H1 (cell line): ENCODE measurements around the gene CUX1. TPM values are rescaled to one million over a fixed set of nuclear protein-coding genes. Genes with fewer than 3 reads are reported as not detected.

ENCODE experiments used
- CTCF ChIA-PET: fragments of 300-600 bp; sonication (Branson Sonifier 250); formaldehyde crosslinking; loops from one replicate; lab custom pipeline; 2021; ENCODE audit not compliant: partially characterized antibody; lab: Charles Lee
- POLR2A ChIA-PET: fragments of 300-600 bp; sonication (Branson Sonifier 250); formaldehyde crosslinking; loops from one replicate; lab custom pipeline; 2021; ENCODE audit warnings: inconsistent platforms; ENCODE audit not compliant: partially characterized antibody; lab: Charles Lee
- DNase-seq, 2 experiments: peaks; one replicate each; pipeline versions ENCODE4 v3.0.0 to v3.0.0-alpha.2; 2010 to 2022; ENCODE audit warnings: low spot score in 2 of 2, low read depth in 1 of 2, mixed read lengths in 1 of 2
- FAIRE-seq: peaks from 2 replicates; lab custom pipeline; 2011; peaks lifted over from hg19 to GRCh38; lab: Jason Lieb, UNC
- H2AFZ ChIP-seq: 2 replicates; pipeline ENCODE4 v1.8.1; 2012; ENCODE audit warnings: low read length, inconsistent platforms
- H2AK5ac ChIP-seq: 2 replicates; pipeline ENCODE4 v1.6.1; 2013; ENCODE audit warnings: low read depth, low read length
- H2BK120ac ChIP-seq: replicated peaks from 2 replicates; pipeline ENCODE3; 2013; ENCODE audit warnings: low read depth, low read length, inconsistent platforms
- H2BK12ac ChIP-seq: 2 replicates; pipeline ENCODE4 v1.6.1; 2013; ENCODE audit warnings: low read depth, low read length
- H2BK15ac ChIP-seq: 2 replicates; pipeline ENCODE4 v1.6.1; 2013; ENCODE audit warnings: low read length
- H2BK20ac ChIP-seq: 2 replicates; pipeline ENCODE4 v1.6.1; 2013; ENCODE audit warnings: low read length
- H2BK5ac ChIP-seq: 2 replicates; pipeline ENCODE4 v1.6.1; 2013; ENCODE audit warnings: low read depth, low read length
- H3K14ac ChIP-seq: 2 replicates; pipeline ENCODE4 v1.6.1; 2013; ENCODE audit warnings: inconsistent platforms; ENCODE audit not compliant: insufficient read length
- H3K18ac ChIP-seq: 2 replicates; pipeline ENCODE4 v1.6.1; 2013; ENCODE audit warnings: low read length; ENCODE audit errors: extremely low read depth
- H3K23ac ChIP-seq: 2 replicates; pipeline ENCODE4 v1.6.1; 2013; ENCODE audit warnings: inconsistent platforms; ENCODE audit not compliant: insufficient read length
- H3K23me2 ChIP-seq: 2 replicates; pipeline ENCODE4 v1.6.1; 2013; ENCODE audit warnings: low read depth, low read length
- H3K27ac ChIP-seq: 2 replicates; pipeline ENCODE4 v1.6.1; 2011; ENCODE audit warnings: low read depth, low read length, inconsistent platforms
- H3K27me3 ChIP-seq, 4 experiments: replicated peaks in 1 of 4; 1 replicate in 1 of 4; 2 replicates in 3 of 4; pipeline versions ENCODE4 v1.6.1 to v1.8.1; 2011 to 2013; ENCODE audit warnings: low read length in 3 of 4, mild to moderate bottlenecking in 3 of 4, inconsistent platforms in 2 of 4, mixed read lengths in 2 of 4, moderate library complexity in 1 of 4; ENCODE audit not compliant: control insufficient read depth in 3 of 4, insufficient read depth in 3 of 4; ENCODE audit errors: extremely low read depth in 1 of 4
- H3K36me3 ChIP-seq, 4 experiments: 2 replicates each; pipeline versions ENCODE4 v1.6.1 to v1.8.1; 2011 to 2013; ENCODE audit warnings: mild to moderate bottlenecking in 4 of 4, low read length in 3 of 4, moderate library complexity in 2 of 4, control low read depth in 1 of 4, inconsistent platforms in 1 of 4; ENCODE audit not compliant: insufficient read depth in 4 of 4, control insufficient read depth in 2 of 4
- H3K4ac ChIP-seq: replicated peaks from 2 replicates; pipeline ENCODE3; 2013; ENCODE audit warnings: low read length, low read depth, mixed read lengths, inconsistent platforms; ENCODE audit not compliant: insufficient read length
- H3K4me1 ChIP-seq, 4 experiments: replicated peaks in 1 of 4; 1 replicate in 1 of 4; 2 replicates in 3 of 4; pipeline versions ENCODE4 v1.6.1 to v1.8.1; 2011 to 2013; ENCODE audit warnings: low read length in 3 of 4, inconsistent platforms in 2 of 4, mixed read lengths in 1 of 4; ENCODE audit not compliant: insufficient read depth in 4 of 4, control insufficient read depth in 3 of 4
- H3K4me2 ChIP-seq, 2 experiments: 2 replicates each; pipeline versions ENCODE4 v1.6.1 to v1.8.1; 2011 to 2013; ENCODE audit warnings: low read depth in 2 of 2, low read length in 2 of 2, control low read depth in 1 of 2, inconsistent platforms in 1 of 2, mild to moderate bottlenecking in 1 of 2; ENCODE audit not compliant: insufficient read depth in 1 of 2
- H3K4me3 ChIP-seq, 4 experiments: fragments of 200-600, 300-600 bp in 1 of 4; sonication (generic), shearing (Covaris generic), sonication (Bioruptor Twin) in 1 of 4; 2 replicates each; pipeline versions ENCODE4 v1.5.1 to v1.8.1; 2011 to 2016; ENCODE audit warnings: low read length in 4 of 4, low read depth in 3 of 4, control low read depth in 2 of 4, inconsistent platforms in 2 of 4, mild to moderate bottlenecking in 2 of 4, mixed read lengths in 1 of 4, moderate library complexity in 1 of 4; ENCODE audit not compliant: insufficient read depth in 2 of 4; ENCODE audit errors: extremely low read depth in 1 of 4
- H3K56ac ChIP-seq: replicated peaks from 2 replicates; pipeline ENCODE3; 2013; ENCODE audit warnings: low read depth, mild to moderate bottlenecking, mixed read lengths, low read length, inconsistent platforms; ENCODE audit not compliant: insufficient read length
- H3K79me1 ChIP-seq: 2 replicates; pipeline ENCODE4 v1.6.1; 2013; ENCODE audit warnings: low read depth, low read length, control low read depth
- H3K79me2 ChIP-seq, 2 experiments: 2 replicates each; pipeline versions ENCODE4 v1.6.1 to v1.8.1; 2012 to 2013; ENCODE audit warnings: low read length in 2 of 2, mild to moderate bottlenecking in 2 of 2, inconsistent platforms in 1 of 2; ENCODE audit not compliant: insufficient read depth in 2 of 2, control insufficient read depth in 1 of 2
- H3K9ac ChIP-seq, 4 experiments: replicated peaks in 1 of 4; 1 replicate in 1 of 4; 2 replicates in 3 of 4; pipeline versions ENCODE4 v1.6.1 to v1.8.1; 2011 to 2013; ENCODE audit warnings: low read depth in 3 of 4, low read length in 3 of 4, control low read depth in 2 of 4, mild to moderate bottlenecking in 2 of 4, moderate library complexity in 2 of 4, inconsistent platforms in 1 of 4; ENCODE audit errors: extremely low read depth in 1 of 4
- H3K9me3 ChIP-seq, 2 experiments: 2 replicates each; pipeline versions ENCODE4 v1.6.1 to v1.8.1; 2012 to 2013; ENCODE audit warnings: mild to moderate bottlenecking in 2 of 2, moderate library complexity in 2 of 2, control low read depth in 1 of 2, inconsistent platforms in 1 of 2, low read depth in 1 of 2, low read length in 1 of 2, mixed read lengths in 1 of 2; ENCODE audit not compliant: insufficient read depth in 2 of 2
- H4K20me1 ChIP-seq, 2 experiments: replicated peaks in 1 of 2; 2 replicates each; pipeline versions ENCODE3 to v1.8.1; 2011 to 2013; ENCODE audit warnings: inconsistent platforms in 2 of 2, low read length in 2 of 2, mild to moderate bottlenecking in 1 of 2; ENCODE audit not compliant: insufficient read depth in 2 of 2, control insufficient read depth in 1 of 2
- H4K5ac ChIP-seq: 2 replicates; pipeline ENCODE4 v1.6.1; 2013; ENCODE audit warnings: low read length, low read depth, mixed read lengths, inconsistent platforms; ENCODE audit not compliant: insufficient read length
- H4K8ac ChIP-seq: 2 replicates; pipeline ENCODE4 v1.8.0; 2013; ENCODE audit warnings: mild to moderate bottlenecking, moderate library complexity, low read length, inconsistent platforms; ENCODE audit not compliant: insufficient read depth; ENCODE audit errors: extremely low read depth
- H4K91ac ChIP-seq: replicated peaks from 2 replicates; pipeline ENCODE3; 2013; ENCODE audit warnings: low read length, mixed read lengths, inconsistent platforms; ENCODE audit not compliant: insufficient read length
- MAFK ChIP-seq: IDR thresholded peaks from 2 replicates; pipeline ENCODE4 v1.6.1; 2012; ENCODE audit warnings: low read depth, mild to moderate bottlenecking, improper control_type of control experiment, low read length
- POLR2A ChIP-seq, 2 experiments: IDR thresholded peaks; 1 replicate in 1 of 2; 2 replicates in 1 of 2; pipeline ENCODE4 v1.6.1; 2011; ENCODE audit warnings: low read depth in 2 of 2, low read length in 2 of 2, mild to moderate bottlenecking in 2 of 2; ENCODE audit errors: control extremely low read depth in 1 of 2
- RAD21 ChIP-seq, 2 experiments: IDR thresholded peaks in 1 of 2; conservative IDR thresholded peaks in 1 of 2; 2 replicates each; pipeline ENCODE4 v1.6.1; 2011; ENCODE audit warnings: low read depth in 2 of 2, low read length in 2 of 2, improper control_type of control experiment in 1 of 2, inconsistent platforms in 1 of 2, mild to moderate bottlenecking in 1 of 2, moderate library complexity in 1 of 2
- SP4 ChIP-seq: IDR thresholded peaks from 2 replicates; pipeline ENCODE4 v1.6.1; 2012; ENCODE audit warnings: low read length, inconsistent platforms
- TEAD4 ChIP-seq: IDR thresholded peaks from 2 replicates; pipeline ENCODE4 v1.6.1; 2012; ENCODE audit warnings: low read depth, low read length, inconsistent platforms, mixed read lengths
- WGBS, 2 experiments: shearing (Covaris generic) in 1 of 2; methylation state at CpG; one replicate each; pipeline versions ENCODE4 v1.1.6 to v1.1.7; 2013 to 2015; ENCODE audit warnings: low lambda C conversion rate in 2 of 2, mixed read lengths in 2 of 2, inconsistent platforms in 1 of 2, low coverage in 1 of 2, missing lambda C conversion rate in 1 of 2; ENCODE audit not compliant: insufficient replicate concordance in 2 of 2, insufficient coverage in 1 of 2, insufficient read length in 1 of 2; ENCODE audit errors: extremely low coverage in 1 of 2, missing lambda C conversion rate in 1 of 2; 5-methylcytosine and 5-hydroxymethylcytosine counted together
- polyA plus RNA-seq, 7 experiments: library from polyadenylated mRNA; depleted of rRNA in 3 of 7; stranded (reverse) in 5 of 7; unstranded in 2 of 7; fragments of >200 nt in 5 of 7; fragments of 200-250 nt in 2 of 7; gene quantifications; 1 replicate in 5 of 7; 2 replicates in 1 of 7; 4 replicates in 1 of 7; pipeline versions ENCODE4 v1.2.1 to v1.2.3, GENCODE V29; 2011 to 2013; ENCODE audit warnings: missing spikeins in 2 of 7, mixed read lengths in 2 of 7
- total RNA-seq: library from RNA; stranded (reverse); fragmentation: NEBNext Ultra II Directional; extraction: Animal tissue kit (Norgen Biotek cat#: 25700); gene quantifications from 2 replicates; pipeline ENCODE4 v1.2.1, GENCODE V29; 2021

Gene CUX1
- total and polyA plus RNA-seq, 2 of the 8 experiments (the other 6 are each of a cell fraction or from before 2014, with no cell fraction given), result 21.6 to 65.9 TPM

DNA sequence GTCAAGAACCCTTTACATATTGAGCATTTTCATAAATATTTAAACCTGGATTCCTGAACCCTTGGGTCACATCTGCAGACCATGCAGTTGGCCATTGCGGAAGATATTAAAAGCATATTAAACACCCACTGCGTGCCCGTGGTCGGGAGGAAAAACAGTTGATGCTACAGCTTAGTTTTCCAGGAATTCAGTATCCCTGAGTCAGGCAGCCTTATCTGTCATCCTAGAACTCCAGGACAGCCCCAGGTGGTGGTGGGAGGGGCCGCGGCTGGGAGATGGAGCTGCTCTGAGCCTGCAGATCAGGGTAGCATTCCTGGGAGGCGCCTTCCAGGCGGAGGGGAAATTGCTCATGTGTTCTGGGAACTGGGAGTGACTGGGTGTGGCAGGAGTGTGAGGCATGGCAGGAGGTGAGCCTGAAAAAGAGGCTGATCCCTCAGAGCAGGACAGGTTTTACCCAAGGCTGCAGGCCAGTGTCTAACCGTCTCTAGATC, 246.3 kb downstream of the CUX1 start:
- no peak for FAIRE-seq
- H3K27ac ChIP-seq, result no peak overlapping the region
- no peak overlapping the region; a peak in 1 of 4 replicates for H3K4me2 ChIP-seq

More for the DNA sequence above, 246.3 kb downstream of the CUX1 start:
- Histone ChIP-seq H3K36me3 (no peaks in the 10 kb centered on the region), H2AFZ (no peak overlapping the region), H3K4me3 (no peak overlapping the region), H3K23me2 (no peaks in the 10 kb centered on the region), H3K14ac (no peak overlapping the region), H4K20me1 (peaks cover 1 to 9% of the 10 kb centered on the region in 2 experiments), H3K9ac (no peak overlapping the region), H4K8ac (no peak overlapping the region), H3K79me1 (peaks cover 4% of the 10 kb centered on the region; the same call in 1 of the 2 replicates), H2BK120ac (no peak overlapping the region), H3K4me1 (peaks cover 5 to 12% (median 10%) of the 10 kb centered on the region in 4 experiments), H4K91ac (no peak overlapping the region), H3K18ac (no peak overlapping the region), H3K23ac (no peak overlapping the region), H3K56ac (no peak overlapping the region), H3K4ac (no peak overlapping the region), H2BK20ac (no peak overlapping the region), H3K79me2 (peaks cover 0 to 11% of the 10 kb centered on the region in 2 experiments; a peak in 1 of 4 replicates), H2AK5ac (no peak overlapping the region), H2BK5ac (peak overlapping the region; percentile 84; the same call in 1 of the 2 replicates), H4K5ac (no peak overlapping the region), H3K27me3 (no peaks in the 10 kb centered on the region), H2BK15ac (no peak overlapping the region), H3K9me3 (no peaks in the 10 kb centered on the region), H2BK12ac (no peak overlapping the region)
- 68% methylated on average over 9 of the region's 9 CpGs; no CpG with 5 or more reads in 1 of the 2 experiments for WGBS, 2 experiments
- ChIA-PET POLR2A (interaction anchor here (0.6 to 1.2 kb wide), 3 partner anchors 25 to 75 kb away, joined by 3 read pairs; no protein-coding TSS in a partner anchor), CTCF (interaction anchor here (0.5 to 1.8 kb wide), 11 partner anchors 8 to 236 kb away, joined by 3 to 5 read pairs (median 3); no protein-coding TSS in a partner anchor)
- TF ChIP-seq TEAD4 (peak; percentile 75), RAD21 (IDR thresholded peaks at IDR 0.05 in 1 of 2, conservative IDR thresholded peaks at IDR 0.05 in 1 of 2; ENCODE audit: low read depth in 2 of 2, low read length in 2 of 2) (peak in 1 of 2 experiments; percentile 16; a peak in 1 of 4 replicates), SP4 (no peak), MAFK (0 out of 2 replicates have a peak, but pooled peaks have one; percentile 4), POLR2A (IDR thresholded peaks at IDR 0.05; ENCODE audit: control extremely low read depth in 1 of 2, low read depth in 2 of 2, low read length in 2 of 2) (no peak)
- peak; percentile 33 to 76 for DNase-seq
